Activated CD4-positive, alpha-beta T cell treated with anti-CD3 and anti-CD28 coated beads, Interleukin-2, amount 50 U/mL, for 24 hours (primary cell): ENCODE data around the gene TSTD1.
A peak's percentile ranks its signal among the peaks of the same experiment; 100 is the strongest.
"Not testable (repeated sequence)": the region's sequence is repeated elsewhere in the genome, so short reads cannot be mapped to it uniquely, and the experiment has no call there.

Experiments
- DNase-seq, 2 donors: peaks; one replicate each; pipeline ENCODE4 v3.0.0-alpha.2; 2020; ENCODE audit warnings: low read depth in 1 of 2, low spot score in 1 of 2

Gene TSTD1

GRCh38 chr1:161009602-161010211 is 29.1 kb downstream of the TSTD1 start:
- no peak for DNase-seq

GRCh38 chr1:161008869-161009510 is 29.8 kb downstream of the TSTD1 start:
- no peak for DNase-seq

- DNase-seq, result no peak
These were observed 31.4 kb downstream of the TSTD1 start for GRCh38 chr1:161007369-161007768.

- DNase-seq, result no peak
These were observed 32.2 kb downstream of the TSTD1 start for GRCh38 chr1:161006563-161006962.

GRCh38 chr1:161001525-161001924 is 37.2 kb downstream of the TSTD1 start:
- DNase-seq, result no peak

- no peak for DNase-seq
These were observed 37.9 kb downstream of the TSTD1 start for GRCh38 chr1:161000736-161001480.

GRCh38 chr1:160999376-160999775 is 39.4 kb downstream of the TSTD1 start:
- no peak for DNase-seq

GRCh38 chr1:160997323-160998038 is 41.3 kb downstream of the TSTD1 start:
- DNase-seq, result peak in 1 of 2 donors; percentile 37

GRCh38 chr1:160996178-160996577 is 42.6 kb downstream of the TSTD1 start:
- no peak for DNase-seq

- no peak for DNase-seq
These were observed 45.1 kb downstream of the TSTD1 start for GRCh38 chr1:160993544-160994193.

- not testable (repeated sequence) for DNase-seq
These were observed 46.7 kb downstream of the TSTD1 start for GRCh38 chr1:160992036-160992435.
